ENCODE measurements around the gene SMIM44.

DNA sequence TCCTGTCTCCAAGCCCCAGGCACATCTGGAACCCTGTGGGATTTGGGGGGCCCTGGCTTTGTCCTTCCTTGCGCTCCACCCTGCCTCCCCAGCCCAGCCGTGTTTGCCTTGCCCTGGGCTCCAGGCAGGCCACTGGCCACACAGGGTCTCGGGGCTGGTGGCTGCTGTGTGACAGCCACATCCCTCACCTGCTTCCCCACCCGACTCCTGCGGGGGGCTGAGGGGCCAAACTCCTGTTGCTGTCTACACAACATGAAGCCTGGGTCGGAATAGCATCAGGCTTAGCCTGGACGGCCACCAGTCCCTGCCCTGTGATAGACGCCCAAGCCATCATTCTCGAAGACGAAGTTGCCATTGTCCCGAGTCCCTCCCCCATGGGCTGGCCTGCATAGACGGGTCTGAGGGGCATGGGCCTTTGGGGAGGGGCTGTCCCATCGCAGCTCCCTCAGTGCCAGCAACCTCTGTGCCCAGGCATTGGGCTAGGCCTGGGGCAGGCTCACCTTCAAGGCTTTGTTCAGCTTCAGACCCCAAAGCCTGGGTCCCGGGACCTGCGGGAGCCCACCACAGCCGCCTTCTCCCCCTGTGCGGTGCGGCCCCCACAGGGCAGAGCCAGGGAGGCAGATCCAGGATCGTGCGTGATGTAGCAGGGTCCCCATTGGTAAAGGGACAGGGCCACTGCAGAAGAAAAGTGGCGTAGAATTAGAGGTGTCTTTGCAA is 40.3 kb upstream of the SMIM44 start:
- TF ChIP-seq, protein P1, sequence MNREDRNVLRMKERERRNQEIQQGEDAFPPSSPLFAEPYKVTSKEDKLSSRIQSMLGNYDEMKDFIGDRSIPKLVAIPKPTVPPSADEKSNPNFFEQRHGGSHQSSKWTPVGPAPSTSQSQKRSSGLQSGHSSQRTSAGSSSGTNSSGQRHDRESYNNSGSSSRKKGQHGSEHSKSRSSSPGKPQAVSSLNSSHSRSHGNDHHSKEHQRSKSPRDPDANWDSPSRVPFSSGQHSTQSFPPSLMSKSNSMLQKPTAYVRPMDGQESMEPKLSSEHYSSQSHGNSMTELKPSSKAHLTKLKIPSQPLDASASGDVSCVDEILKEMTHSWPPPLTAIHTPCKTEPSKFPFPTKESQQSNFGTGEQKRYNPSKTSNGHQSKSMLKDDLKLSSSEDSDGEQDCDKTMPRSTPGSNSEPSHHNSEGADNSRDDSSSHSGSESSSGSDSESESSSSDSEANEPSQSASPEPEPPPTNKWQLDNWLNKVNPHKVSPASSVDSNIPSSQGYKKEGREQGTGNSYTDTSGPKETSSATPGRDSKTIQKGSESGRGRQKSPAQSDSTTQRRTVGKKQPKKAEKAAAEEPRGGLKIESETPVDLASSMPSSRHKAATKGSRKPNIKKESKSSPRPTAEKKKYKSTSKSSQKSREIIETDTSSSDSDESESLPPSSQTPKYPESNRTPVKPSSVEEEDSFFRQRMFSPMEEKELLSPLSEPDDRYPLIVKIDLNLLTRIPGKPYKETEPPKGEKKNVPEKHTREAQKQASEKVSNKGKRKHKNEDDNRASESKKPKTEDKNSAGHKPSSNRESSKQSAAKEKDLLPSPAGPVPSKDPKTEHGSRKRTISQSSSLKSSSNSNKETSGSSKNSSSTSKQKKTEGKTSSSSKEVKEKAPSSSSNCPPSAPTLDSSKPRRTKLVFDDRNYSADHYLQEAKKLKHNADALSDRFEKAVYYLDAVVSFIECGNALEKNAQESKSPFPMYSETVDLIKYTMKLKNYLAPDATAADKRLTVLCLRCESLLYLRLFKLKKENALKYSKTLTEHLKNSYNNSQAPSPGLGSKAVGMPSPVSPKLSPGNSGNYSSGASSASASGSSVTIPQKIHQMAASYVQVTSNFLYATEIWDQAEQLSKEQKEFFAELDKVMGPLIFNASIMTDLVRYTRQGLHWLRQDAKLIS (CRISPR knock-in tag; IDR thresholded peaks at IDR 0.05), result no peak
- TF ChIP-seq, protein P2, sequence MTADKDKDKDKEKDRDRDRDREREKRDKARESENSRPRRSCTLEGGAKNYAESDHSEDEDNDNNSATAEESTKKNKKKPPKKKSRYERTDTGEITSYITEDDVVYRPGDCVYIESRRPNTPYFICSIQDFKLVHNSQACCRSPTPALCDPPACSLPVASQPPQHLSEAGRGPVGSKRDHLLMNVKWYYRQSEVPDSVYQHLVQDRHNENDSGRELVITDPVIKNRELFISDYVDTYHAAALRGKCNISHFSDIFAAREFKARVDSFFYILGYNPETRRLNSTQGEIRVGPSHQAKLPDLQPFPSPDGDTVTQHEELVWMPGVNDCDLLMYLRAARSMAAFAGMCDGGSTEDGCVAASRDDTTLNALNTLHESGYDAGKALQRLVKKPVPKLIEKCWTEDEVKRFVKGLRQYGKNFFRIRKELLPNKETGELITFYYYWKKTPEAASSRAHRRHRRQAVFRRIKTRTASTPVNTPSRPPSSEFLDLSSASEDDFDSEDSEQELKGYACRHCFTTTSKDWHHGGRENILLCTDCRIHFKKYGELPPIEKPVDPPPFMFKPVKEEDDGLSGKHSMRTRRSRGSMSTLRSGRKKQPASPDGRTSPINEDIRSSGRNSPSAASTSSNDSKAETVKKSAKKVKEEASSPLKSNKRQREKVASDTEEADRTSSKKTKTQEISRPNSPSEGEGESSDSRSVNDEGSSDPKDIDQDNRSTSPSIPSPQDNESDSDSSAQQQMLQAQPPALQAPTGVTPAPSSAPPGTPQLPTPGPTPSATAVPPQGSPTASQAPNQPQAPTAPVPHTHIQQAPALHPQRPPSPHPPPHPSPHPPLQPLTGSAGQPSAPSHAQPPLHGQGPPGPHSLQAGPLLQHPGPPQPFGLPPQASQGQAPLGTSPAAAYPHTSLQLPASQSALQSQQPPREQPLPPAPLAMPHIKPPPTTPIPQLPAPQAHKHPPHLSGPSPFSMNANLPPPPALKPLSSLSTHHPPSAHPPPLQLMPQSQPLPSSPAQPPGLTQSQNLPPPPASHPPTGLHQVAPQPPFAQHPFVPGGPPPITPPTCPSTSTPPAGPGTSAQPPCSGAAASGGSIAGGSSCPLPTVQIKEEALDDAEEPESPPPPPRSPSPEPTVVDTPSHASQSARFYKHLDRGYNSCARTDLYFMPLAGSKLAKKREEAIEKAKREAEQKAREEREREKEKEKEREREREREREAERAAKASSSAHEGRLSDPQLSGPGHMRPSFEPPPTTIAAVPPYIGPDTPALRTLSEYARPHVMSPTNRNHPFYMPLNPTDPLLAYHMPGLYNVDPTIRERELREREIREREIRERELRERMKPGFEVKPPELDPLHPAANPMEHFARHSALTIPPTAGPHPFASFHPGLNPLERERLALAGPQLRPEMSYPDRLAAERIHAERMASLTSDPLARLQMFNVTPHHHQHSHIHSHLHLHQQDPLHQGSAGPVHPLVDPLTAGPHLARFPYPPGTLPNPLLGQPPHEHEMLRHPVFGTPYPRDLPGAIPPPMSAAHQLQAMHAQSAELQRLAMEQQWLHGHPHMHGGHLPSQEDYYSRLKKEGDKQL (CRISPR knock-in tag; IDR thresholded peaks at IDR 0.05; ENCODE audit: borderline replicate concordance), result no peak
- TF ChIP-seq EZH2 (IDR thresholded peaks at IDR 0.05; ENCODE audit: borderline replicate concordance, low read depth, low read length) (no peak), POLR2AphosphoS5 (IDR thresholded peaks at IDR 0.05; ENCODE audit: control insufficient read depth, insufficient read depth, low read depth, low read length) (no peak), IRF2 (CRISPR knock-in tag; IDR thresholded peaks at IDR 0.05) (no peak), ARHGAP35 (IDR thresholded peaks at IDR 0.05; ENCODE audit: partially characterized antibody) (no peak), ZNF274 (IDR thresholded peaks at IDR 0.05; ENCODE audit: borderline replicate concordance, low read depth, low read length) (no peak), POLR2A (conservative IDR thresholded peaks at IDR 0.05) (no peak), YY1 (IDR thresholded peaks at IDR 0.05; ENCODE audit: borderline replicate concordance in 1 of 3, control insufficient read depth in 1 of 3, extremely low read depth in 1 of 3, insufficient read depth in 3 of 3, insufficient read length in 1 of 3, insufficient replicate concordance in 2 of 3, low read depth in 1 of 3, low read length in 2 of 3) (no peak), EP300 (IDR thresholded peaks at IDR 0.05; ENCODE audit: low read length) (no peak)

All from K562 (cell line).